Measurements from ENCODE around the gene DSTN.

The DSTN gene

GRCh38 chr20:17569616-17570346 is at the start of gene DSTN:
Gene DSTN, plus strand, starts transcription at chr20:17570075. Its CDS starts 134 bp downstream, at chr20:17570209.
- DNase-seq (ENCODE audit: low read depth in 2 of 2, low spot score in 1 of 2), result peak; percentile 64 to 75

GRCh38 chr20:17520583-17520982 is 49.3 kb upstream of the DSTN start:
- DNase-seq (ENCODE audit: low read depth in 2 of 2, low spot score in 1 of 2), result no peak

GRCh38 chr20:17522528-17522927 is 47.3 kb upstream of the DSTN start:
- DNase-seq (ENCODE audit: low read depth in 2 of 2, low spot score in 1 of 2), result no peak

GRCh38 chr20:17523326-17523725 is 46.5 kb upstream of the DSTN start:
- no peak for DNase-seq (ENCODE audit: low read depth in 2 of 2, low spot score in 1 of 2)

GRCh38 chr20:17524560-17524959 is 45.3 kb upstream of the DSTN start:
- DNase-seq (ENCODE audit: low read depth in 2 of 2, low spot score in 1 of 2), result no peak

GRCh38 chr20:17525132-17525531 is 44.7 kb upstream of the DSTN start:
- DNase-seq (ENCODE audit: low read depth in 2 of 2, low spot score in 1 of 2), result no peak

- DNase-seq (ENCODE audit: low read depth in 2 of 2, low spot score in 1 of 2), result no peak
These were observed 44.2 kb upstream of the DSTN start for GRCh38 chr20:17525650-17526049.

- DNase-seq (ENCODE audit: low read depth in 2 of 2, low spot score in 1 of 2), result no peak
These were observed 40.3 kb upstream of the DSTN start for GRCh38 chr20:17529586-17529985.

GRCh38 chr20:17530153-17530552 is 39.7 kb upstream of the DSTN start:
- DNase-seq (ENCODE audit: low read depth in 2 of 2, low spot score in 1 of 2), result no peak

GRCh38 chr20:17530716-17531664 is 38.9 kb upstream of the DSTN start, which contains the start of gene BFSP1:
Gene BFSP1, minus strand, starts transcription at chr20:17531379. Its CDS starts 50 bp downstream, at chr20:17531329.
- DNase-seq (ENCODE audit: low read depth in 2 of 2, low spot score in 1 of 2), result no peak

GRCh38 chr20:17531665-17532025 is 38.2 kb upstream of the DSTN start:
- DNase-seq (ENCODE audit: low read depth in 2 of 2, low spot score in 1 of 2), result no peak

GRCh38 chr20:17533396-17533795 is 36.5 kb upstream of the DSTN start:
- DNase-seq (ENCODE audit: low read depth in 2 of 2, low spot score in 1 of 2), result no peak

GRCh38 chr20:17534077-17534476 is 35.8 kb upstream of the DSTN start:
- no peak for DNase-seq (ENCODE audit: low read depth in 2 of 2, low spot score in 1 of 2)

- DNase-seq (ENCODE audit: low read depth in 2 of 2, low spot score in 1 of 2), result peak; percentile 35 to 43
These were observed 32.9 kb upstream of the DSTN start for GRCh38 chr20:17536944-17537444.

GRCh38 chr20:17537959-17538358 is 31.9 kb upstream of the DSTN start:
- no peak for DNase-seq (ENCODE audit: low read depth in 2 of 2, low spot score in 1 of 2)

GRCh38 chr20:17538517-17539170 is 31.2 kb upstream of the DSTN start:
- DNase-seq (ENCODE audit: low read depth in 2 of 2, low spot score in 1 of 2), result no peak

- no peak for DNase-seq (ENCODE audit: low read depth in 2 of 2, low spot score in 1 of 2)
These were observed 28.3 kb upstream of the DSTN start for GRCh38 chr20:17541596-17541995.

GRCh38 chr20:17541996-17542395 is 27.9 kb upstream of the DSTN start:
- DNase-seq (ENCODE audit: low read depth in 2 of 2, low spot score in 1 of 2), result no peak

GRCh38 chr20:17542481-17542880 is 27.4 kb upstream of the DSTN start:
- no peak for DNase-seq (ENCODE audit: low read depth in 2 of 2, low spot score in 1 of 2)

- DNase-seq (ENCODE audit: low read depth in 2 of 2, low spot score in 1 of 2), result no peak
These were observed 26.9 kb upstream of the DSTN start for GRCh38 chr20:17542993-17543412.

GRCh38 chr20:17543531-17544131 is 26.2 kb upstream of the DSTN start:
- DNase-seq (ENCODE audit: low read depth in 2 of 2, low spot score in 1 of 2), result no peak

All from stimulated activated CD8-positive, alpha-beta memory T cell treated with anti-CD3 and anti-CD28 coated beads, Interleukin-4, amount 100 ng/mL, for 4 hours (primary cell).